IPS-15b (cell line): Measurements from ENCODE around the gene CCL17.

Experiments
- H3K27me3 ChIP-seq: one replicate; pipeline ENCODE4 v1.6.1; 2013; ENCODE audit warnings: low read length; ENCODE audit not compliant: control insufficient read depth, insufficient read depth
- H3K36me3 ChIP-seq: one replicate; pipeline ENCODE4 v1.6.1; 2013; ENCODE audit warnings: low read length; ENCODE audit not compliant: control insufficient read depth, insufficient read depth
- H3K4me1 ChIP-seq: one replicate; pipeline ENCODE4 v1.6.1; 2013; ENCODE audit warnings: mild to moderate bottlenecking, low read length; ENCODE audit not compliant: control insufficient read depth, insufficient read depth
- H3K4me3 ChIP-seq: one replicate; pipeline ENCODE4 v1.5.1; 2013; ENCODE audit warnings: low read depth, low read length
- H3K9ac ChIP-seq: one replicate; pipeline ENCODE4 v1.6.1; 2013; ENCODE audit warnings: low read depth, mild to moderate bottlenecking, low read length
- H3K9me3 ChIP-seq: one replicate; pipeline ENCODE4 v1.6.1; 2013; ENCODE audit warnings: mild to moderate bottlenecking, low read length; ENCODE audit not compliant: control insufficient read depth, insufficient read depth

The CCL17 gene

DNA sequence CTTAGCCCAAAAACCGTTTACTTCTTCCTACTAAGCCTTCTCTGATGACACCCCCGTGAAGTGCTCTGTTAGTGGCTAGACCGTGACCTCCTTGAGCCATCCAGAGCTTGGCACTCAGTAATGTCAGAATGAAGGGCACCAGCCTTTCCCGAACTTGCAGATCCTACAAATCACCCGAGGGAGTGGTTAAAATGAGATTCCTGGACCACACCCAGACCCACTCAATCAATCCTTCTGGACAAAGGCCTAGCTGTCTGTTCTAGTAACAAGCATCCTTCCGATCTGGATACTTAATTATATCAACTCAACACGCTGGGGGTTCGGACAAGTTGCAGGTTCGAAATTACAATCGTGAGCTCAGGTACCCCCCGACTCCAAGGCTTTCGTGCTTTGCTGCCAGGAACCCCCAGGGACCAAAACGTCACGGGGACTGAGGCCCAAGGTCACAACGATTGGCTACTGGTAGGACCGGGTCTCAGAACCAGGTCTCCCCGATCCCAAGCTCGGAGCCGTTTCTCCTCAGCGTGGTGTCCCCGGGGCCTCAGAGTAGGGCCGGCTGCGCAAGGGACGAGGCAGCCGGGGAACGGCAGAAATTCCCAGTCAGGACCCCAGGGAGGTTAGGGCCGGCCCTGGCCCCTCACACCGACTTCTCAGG lies 42.1 kb downstream of the CCL17 start:
- Histone ChIP-seq H3K36me3 (no peaks in the 10 kb centered on the region), H3K27me3 (no peaks in the 10 kb centered on the region), H3K4me3 (peak overlapping the region; percentile 64), H3K9me3 (no peaks in the 10 kb centered on the region), H3K9ac (peak overlapping the region; percentile 90), H3K4me1 (no peaks in the 10 kb centered on the region)

- Histone ChIP-seq H3K9ac (peak within 1 kb of the TSS; percentile 90), H3K4me1 (no peaks in the 10 kb centered on the region), H3K9me3 (no peaks in the 10 kb centered on the region), H3K27me3 (no peaks in the 10 kb centered on the region), H3K36me3 (no peaks in the 10 kb centered on the region), H3K4me3 (peak within 1 kb of the TSS; percentile 64)
Observed at GRCh38 chr16:57447186-57447962, 42.8 kb downstream of the CCL17 start, which contains the start of the genes CIAPIN1 and COQ9. Gene CIAPIN1 (minus strand): TSS chr16:57447385. CDS start chr16:57440928, 6,457 bp downstream. Gene COQ9 (plus strand): TSS chr16:57447479. CDS start chr16:57447506, 27 bp downstream.

- peaks cover 8% of the 10 kb centered on the region for H3K36me3 ChIP-seq
- no peaks in the 10 kb centered on the region for H3K9me3 ChIP-seq
- H3K9ac ChIP-seq = no peak overlapping the region
- H3K27me3 ChIP-seq = no peaks in the 10 kb centered on the region
- no peaks in the 10 kb centered on the region for H3K4me1 ChIP-seq
- no peak overlapping the region for H3K4me3 ChIP-seq
Observed at GRCh38 chr16:57452021-57452420, 47.5 kb downstream of the CCL17 start.

GRCh38 chr16:57462209-57462977 lies 57.8 kb downstream of the CCL17 start, which contains the start of gene POLR2C:
Gene POLR2C (plus strand): TSS chr16:57462679. CDS start chr16:57462725, 46 bp downstream.
- Histone ChIP-seq H3K27me3 (no peaks in the 10 kb centered on the region), H3K9me3 (no peaks in the 10 kb centered on the region), H3K36me3 (peaks cover 14% of the 10 kb centered on the region), H3K4me1 (no peaks in the 10 kb centered on the region), H3K9ac (peak within 1 kb of the TSS; percentile 85), H3K4me3 (peak within 1 kb of the TSS; percentile 96)

DNA sequence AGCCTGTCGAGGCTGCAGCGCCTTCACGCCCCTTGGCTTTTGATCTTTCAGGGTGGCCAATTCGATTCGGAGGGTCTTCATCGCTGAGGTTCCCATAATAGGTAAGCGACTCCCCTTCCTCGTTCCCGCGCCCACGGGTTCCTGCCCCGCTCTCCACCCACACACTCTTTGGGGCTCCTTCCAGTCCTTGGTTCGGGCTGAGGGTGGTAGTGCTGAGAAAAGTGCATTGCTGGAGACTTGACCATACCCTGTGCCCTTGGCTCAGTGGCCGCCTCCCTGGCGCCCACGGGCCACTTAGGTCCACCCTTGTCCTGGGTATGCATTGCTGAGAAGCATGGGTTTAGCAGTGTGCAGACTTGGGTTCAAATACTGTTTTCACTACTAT lies 58.4 kb downstream of the CCL17 start:
- H3K27me3 ChIP-seq = no peaks in the 10 kb centered on the region
- peaks cover 14% of the 10 kb centered on the region for H3K36me3 ChIP-seq
- H3K4me1 ChIP-seq = no peaks in the 10 kb centered on the region
- H3K9me3 ChIP-seq = no peaks in the 10 kb centered on the region
- peak overlapping the region; percentile 85 for H3K9ac ChIP-seq
- peak overlapping the region; percentile 96 for H3K4me3 ChIP-seq

DNA sequence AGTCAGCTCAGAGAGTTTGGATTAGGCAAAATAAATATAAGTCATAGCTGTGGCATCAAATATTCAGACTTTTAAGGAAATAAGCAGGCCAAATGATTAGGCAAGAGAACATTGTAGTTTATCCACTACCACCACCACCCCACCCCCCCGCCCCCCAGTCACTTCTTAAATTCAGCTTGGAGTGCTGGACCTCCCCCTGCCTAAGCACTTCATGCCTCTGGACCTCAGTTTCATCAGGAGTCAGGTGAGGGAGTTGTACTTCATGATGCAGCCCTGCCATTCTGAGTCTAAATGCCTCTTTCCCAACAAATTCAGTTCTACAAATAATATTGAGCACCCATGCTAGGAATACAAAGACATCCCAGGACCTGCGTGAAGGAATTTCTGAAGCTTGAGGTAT lies 60.0 kb downstream of the CCL17 start:
- H3K9ac ChIP-seq = no peak overlapping the region
- no peaks in the 10 kb centered on the region for H3K9me3 ChIP-seq
- H3K4me1 ChIP-seq = no peaks in the 10 kb centered on the region
- peaks cover 21% of the 10 kb centered on the region for H3K36me3 ChIP-seq
- H3K4me3 ChIP-seq = no peak overlapping the region
- H3K27me3 ChIP-seq = no peaks in the 10 kb centered on the region
